ENCODE data around the gene EDN1.

GRCh38 chr6:12258591-12259075 lies 31.5 kb upstream of the EDN1 start:
- TF ChIP-seq CTCF (conservative IDR thresholded peaks at IDR 0.05 in 1 of 2, IDR thresholded peaks at IDR 0.05 in 1 of 2; ENCODE audit: low read depth in 1 of 2, low read length in 2 of 2) = no peak
- TF ChIP-seq EZH2 (IDR thresholded peaks at IDR 0.05; ENCODE audit: low read length, missing control alignments) = no peak

Measured in fibroblast of lung (primary cell).